Smooth muscle cell (in vitro differentiated cells): ENCODE measurements around the gene MZB1. TPM values are rescaled to one million over a fixed set of nuclear protein-coding genes. Genes with fewer than 3 reads are reported as not detected.

Experiments used
- DNase-seq: peaks from one replicate; lab custom pipeline; 2025; ENCODE audit not compliant: unreplicated experiment; lab: John Stamatoyannopoulos, UW
- H2AFZ ChIP-seq: fragments of 200-600 bp; sonication (generic); 2 replicates; pipeline ENCODE4 v1.6.0; 2016; ENCODE audit warnings: antibody characterized with exemption, low read depth, mild to moderate bottlenecking
- H3F3A ChIP-seq: fragments of 200-600 bp; sonication (generic); 2 replicates; pipeline ENCODE4 v1.6.0; 2017; ENCODE audit warnings: antibody characterized with exemption, low read depth
- H3K27ac ChIP-seq: fragments of 200-600 bp; sonication (generic); 2 replicates; pipeline ENCODE4 v1.5.1; 2016; ENCODE audit warnings: low read depth, mild to moderate bottlenecking
- H3K27me3 ChIP-seq: fragments of 200-600 bp; sonication (generic); 2 replicates; pipeline ENCODE4 v1.6.1; 2016; ENCODE audit warnings: low read depth, mild to moderate bottlenecking
- H3K36me3 ChIP-seq: fragments of 200-600 bp; sonication (generic); 2 replicates; pipeline ENCODE4 v1.5.1; 2016; ENCODE audit warnings: low read depth
- H3K4me1 ChIP-seq: fragments of 200-600 bp; sonication (generic); 2 replicates; pipeline ENCODE4 v1.5.1; 2016; ENCODE audit warnings: low read depth
- H3K4me2 ChIP-seq: fragments of 200-600 bp; sonication (generic); 2 replicates; pipeline ENCODE4 v1.6.0; 2016; ENCODE audit warnings: mild to moderate bottlenecking
- H3K4me3 ChIP-seq: fragments of 200-600 bp; sonication (generic); 2 replicates; pipeline ENCODE4 v1.5.1; 2016; ENCODE audit warnings: mild to moderate bottlenecking
- H3K79me2 ChIP-seq: fragments of 200-600 bp; sonication (generic); 2 replicates; pipeline ENCODE4 v1.6.0; 2016; ENCODE audit warnings: low read depth, mild to moderate bottlenecking
- H3K9ac ChIP-seq: fragments of 200-600 bp; sonication (generic); 2 replicates; pipeline ENCODE4 v1.6.0; 2016; ENCODE audit warnings: low read depth
- H3K9me3 ChIP-seq: fragments of 200-600 bp; sonication (generic); replicated peaks from 2 replicates; pipeline ENCODE4 v1.5.1; 2016; ENCODE audit warnings: low read depth
- H4K20me1 ChIP-seq: fragments of 200-600 bp; sonication (generic); 2 replicates; pipeline ENCODE4 v1.6.0; 2016; ENCODE audit warnings: low read depth
- CTCF ChIP-seq: fragments of 200-600 bp; sonication (generic); IDR thresholded peaks from 2 replicates; pipeline ENCODE4 v1.5.1; 2017; ENCODE audit warnings: borderline replicate concordance, mild to moderate bottlenecking, antibody characterized with exemption; ENCODE audit not compliant: insufficient read depth, poor library complexity, severe bottlenecking
- WGBS: methylation state at CpG from one replicate; pipeline ENCODE4 v1.1.7; 2016; ENCODE audit warnings: low lambda C conversion rate; 5-methylcytosine and 5-hydroxymethylcytosine counted together
- polyA plus RNA-seq: library from polyadenylated mRNA; unstranded; fragments of >200 nt; fragmentation: Nextera tagmentation; extraction: Ambion mirVana; gene quantifications from 2 replicates; pipeline ENCODE4 v1.2.1, GENCODE V29; 2016
- total RNA-seq: library from RNA; depleted of rRNA; stranded (reverse); fragments of >200 nt; gene quantifications from 2 replicates; pipeline ENCODE4 v1.2.3, GENCODE V29; 2014

The MZB1 gene
- total and polyA plus RNA-seq, 2 experiments from 2014 or later = 0.19 TPM; not detected in 1

GRCh38 chr5:139418793-139419192, 29.1 kb upstream of the MZB1 start:
- Histone ChIP-seq H4K20me1 (no peaks in the 10 kb centered on the region), H3K27me3 (no peaks in the 10 kb centered on the region), H3K36me3 (no peaks in the 10 kb centered on the region), H3K9ac (no peak overlapping the region), H3K4me2 (no peak overlapping the region), H3K27ac (no peak overlapping the region), H3K9me3 (no peaks in the 10 kb centered on the region), H3F3A (no peaks in the 10 kb centered on the region), H3K4me3 (no peak overlapping the region), H2AFZ (no peak overlapping the region), H3K4me1 (peaks cover 17% of the 10 kb centered on the region), H3K79me2 (no peaks in the 10 kb centered on the region)
- TF ChIP-seq CTCF = no peak
- DNase-seq = no peak
- 88% methylated on average over 1 of the region's 1 CpG for WGBS

GRCh38 chr5:139417214-139417613, 27.5 kb upstream of the MZB1 start:
- no peak overlapping the region for H3K4me3 ChIP-seq
- WGBS = 79% methylated on average over 4 of the region's 4 CpGs
- H3F3A ChIP-seq = no peaks in the 10 kb centered on the region
- no peak overlapping the region for H3K4me2 ChIP-seq
- no peaks in the 10 kb centered on the region for H3K9me3 ChIP-seq
- H4K20me1 ChIP-seq = no peaks in the 10 kb centered on the region
- no peak overlapping the region for H2AFZ ChIP-seq
- H3K27me3 ChIP-seq = no peaks in the 10 kb centered on the region
- DNase-seq = no peak
- no peak overlapping the region for H3K9ac ChIP-seq
- no peaks in the 10 kb centered on the region for H3K36me3 ChIP-seq
- TF ChIP-seq CTCF = no peak
- no peak overlapping the region for H3K27ac ChIP-seq
- no peaks in the 10 kb centered on the region for H3K79me2 ChIP-seq
- H3K4me1 ChIP-seq = peaks cover 17% of the 10 kb centered on the region

- WGBS = 93% methylated on average over 9 of the region's 9 CpGs
- Histone ChIP-seq H4K20me1 (no peaks in the 10 kb centered on the region), H3K79me2 (no peaks in the 10 kb centered on the region), H3K9me3 (no peaks in the 10 kb centered on the region), H3K27me3 (no peaks in the 10 kb centered on the region), H3K4me3 (no peak overlapping the region), H3K4me1 (peaks cover 17% of the 10 kb centered on the region), H3K9ac (no peak overlapping the region), H3K27ac (no peak overlapping the region), H3F3A (no peaks in the 10 kb centered on the region), H3K36me3 (no peaks in the 10 kb centered on the region), H2AFZ (no peak overlapping the region), H3K4me2 (no peak overlapping the region)
- no peak for DNase-seq
- TF ChIP-seq CTCF = no peak
Measured at GRCh38 chr5:139416651-139417050, 26.9 kb upstream of the MZB1 start.

- Histone ChIP-seq H3K4me1 (peaks cover 17% of the 10 kb centered on the region), H3K27ac (no peak overlapping the region), H3K9me3 (no peaks in the 10 kb centered on the region), H3K4me2 (no peak overlapping the region), H3K4me3 (no peak overlapping the region), H3K79me2 (no peaks in the 10 kb centered on the region), H2AFZ (no peak overlapping the region), H3K36me3 (no peaks in the 10 kb centered on the region), H3K9ac (no peak overlapping the region), H3K27me3 (no peaks in the 10 kb centered on the region), H3F3A (no peaks in the 10 kb centered on the region), H4K20me1 (no peaks in the 10 kb centered on the region)
- TF ChIP-seq CTCF = no peak
- no peak for DNase-seq
Measured at GRCh38 chr5:139415869-139416268, 26.2 kb upstream of the MZB1 start.
